ENCODE results near the gene KIF26A.
"Not testable (repeated sequence)": the region's sequence is repeated elsewhere in the genome, so short reads cannot be mapped to it uniquely, and the experiment has no call there.

KIF26A gene

GRCh38 chr14:104225278-104226190, 87.1 kb downstream of the KIF26A start:
- not testable (repeated sequence) for DNase-seq

- DNase-seq, result no peak
These were observed 88.3 kb downstream of the KIF26A start for GRCh38 chr14:104226421-104227383.

GRCh38 chr14:104227806-104228205, 89.4 kb downstream of the KIF26A start:
- DNase-seq, result no peak

- no peak for DNase-seq
These were observed 89.8 kb downstream of the KIF26A start for GRCh38 chr14:104228221-104228620.

- no peak for DNase-seq
These were observed 90.5 kb downstream of the KIF26A start for GRCh38 chr14:104228716-104229533.

- no peak for DNase-seq
These were observed 91.2 kb downstream of the KIF26A start for GRCh38 chr14:104229534-104230055.

- no peak for DNase-seq
These were observed 91.9 kb downstream of the KIF26A start for GRCh38 chr14:104230119-104230815.

Data from NCI-H446 (cell line).